ENCODE measurements around the gene SMIM44.

GRCh38 chr19:3476830-3477229, 6.4 kb downstream of the SMIM44 start:
- TF ChIP-seq, protein P1, sequence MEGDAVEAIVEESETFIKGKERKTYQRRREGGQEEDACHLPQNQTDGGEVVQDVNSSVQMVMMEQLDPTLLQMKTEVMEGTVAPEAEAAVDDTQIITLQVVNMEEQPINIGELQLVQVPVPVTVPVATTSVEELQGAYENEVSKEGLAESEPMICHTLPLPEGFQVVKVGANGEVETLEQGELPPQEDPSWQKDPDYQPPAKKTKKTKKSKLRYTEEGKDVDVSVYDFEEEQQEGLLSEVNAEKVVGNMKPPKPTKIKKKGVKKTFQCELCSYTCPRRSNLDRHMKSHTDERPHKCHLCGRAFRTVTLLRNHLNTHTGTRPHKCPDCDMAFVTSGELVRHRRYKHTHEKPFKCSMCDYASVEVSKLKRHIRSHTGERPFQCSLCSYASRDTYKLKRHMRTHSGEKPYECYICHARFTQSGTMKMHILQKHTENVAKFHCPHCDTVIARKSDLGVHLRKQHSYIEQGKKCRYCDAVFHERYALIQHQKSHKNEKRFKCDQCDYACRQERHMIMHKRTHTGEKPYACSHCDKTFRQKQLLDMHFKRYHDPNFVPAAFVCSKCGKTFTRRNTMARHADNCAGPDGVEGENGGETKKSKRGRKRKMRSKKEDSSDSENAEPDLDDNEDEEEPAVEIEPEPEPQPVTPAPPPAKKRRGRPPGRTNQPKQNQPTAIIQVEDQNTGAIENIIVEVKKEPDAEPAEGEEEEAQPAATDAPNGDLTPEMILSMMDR (IDR thresholded peaks at IDR 0.05), result no peak
- TF ChIP-seq POLR2AphosphoS5 (IDR thresholded peaks at IDR 0.05; ENCODE audit: insufficient read depth in 1 of 2, low read depth in 1 of 2), result no peak
- no peak for TF ChIP-seq POLR2A (IDR thresholded peaks at IDR 0.05)
